HG03097 (cell line): ENCODE results near the gene PLPPR3.

Source experiments
- ATAC-seq: cut with Tn5 transposase; IDR thresholded peaks from one replicate; pipeline ENCODE4 v1.9.1; 2021; ENCODE audit not compliant: unreplicated experiment, low FRiP score

The PLPPR3 gene

GRCh38 chr19:782185-782877 is 39.4 kb downstream of the PLPPR3 start:
- no peak for ATAC-seq

DNA sequence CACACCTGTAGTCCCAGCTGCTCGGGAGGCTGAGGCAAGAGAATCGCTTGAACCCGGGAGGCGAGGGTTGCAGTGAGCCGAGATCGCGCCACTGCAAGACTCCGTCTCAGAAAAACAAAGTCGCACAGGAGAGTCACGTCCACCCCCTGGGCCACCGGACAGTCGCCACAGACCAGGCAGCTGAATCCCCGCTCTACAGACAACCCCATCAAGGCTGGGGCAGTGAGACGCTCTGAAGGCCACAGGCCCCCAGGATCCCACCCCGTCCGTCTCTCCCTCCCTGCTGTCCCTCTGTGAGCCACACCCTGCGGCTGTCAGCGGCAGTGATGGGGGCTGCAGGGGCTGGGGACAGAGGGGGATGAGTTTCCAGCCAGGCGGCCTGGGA is 40.0 kb downstream of the PLPPR3 start:
- no peak for ATAC-seq

GRCh38 chr19:780935-781334 is 40.8 kb downstream of the PLPPR3 start:
- ATAC-seq = no peak

GRCh38 chr19:778910-779653 is 42.7 kb downstream of the PLPPR3 start:
- ATAC-seq = no peak

DNA sequence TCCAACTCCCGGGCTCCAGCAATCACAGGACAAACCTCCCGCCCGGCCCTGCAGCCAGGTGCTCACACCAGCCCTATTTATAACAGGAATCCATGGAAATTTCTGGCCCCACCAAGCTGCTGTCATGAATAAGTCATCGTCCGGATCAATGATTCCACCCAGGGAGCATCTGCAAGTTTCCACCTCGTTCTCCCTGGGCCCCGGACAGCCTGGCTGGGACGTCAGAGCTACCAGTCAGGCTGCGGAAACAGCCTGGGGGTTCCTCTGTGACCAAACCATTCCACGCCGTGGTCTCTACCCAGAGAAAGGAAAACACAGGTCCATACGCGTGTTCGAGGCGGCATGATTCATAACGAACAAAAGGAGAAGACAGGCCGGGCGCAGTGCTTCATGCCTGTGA is 45.2 kb downstream of the PLPPR3 start:
- ATAC-seq = no peak

- no peak for ATAC-seq
Observed at GRCh38 chr19:772730-773436, 48.9 kb downstream of the PLPPR3 start.

GRCh38 chr19:772063-772462 is 49.7 kb downstream of the PLPPR3 start:
- ATAC-seq = no peak

DNA sequence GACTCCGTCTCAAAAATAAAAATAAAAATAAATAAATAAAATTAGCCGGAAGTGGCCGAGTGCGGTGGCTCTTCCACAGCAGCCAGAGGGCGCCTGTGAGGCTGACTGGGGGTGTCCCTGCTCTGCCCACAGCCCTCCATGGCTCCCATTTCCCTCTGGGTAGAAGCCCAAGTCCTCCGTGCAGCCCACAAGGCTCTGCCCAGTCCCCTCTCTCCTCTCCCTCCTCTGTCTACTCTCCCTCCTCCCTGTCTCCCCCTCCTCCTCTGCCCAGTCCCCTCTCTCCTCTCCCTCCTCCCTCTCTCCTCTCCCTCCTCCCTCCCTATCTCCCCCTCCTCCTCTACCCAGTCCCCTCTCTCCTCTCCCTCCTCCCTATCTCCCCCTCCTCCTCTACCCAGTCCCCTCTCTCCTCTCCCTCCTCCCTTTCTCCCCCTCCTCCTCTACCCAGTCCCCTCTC is 50.4 kb downstream of the PLPPR3 start:
- no peak for ATAC-seq

DNA sequence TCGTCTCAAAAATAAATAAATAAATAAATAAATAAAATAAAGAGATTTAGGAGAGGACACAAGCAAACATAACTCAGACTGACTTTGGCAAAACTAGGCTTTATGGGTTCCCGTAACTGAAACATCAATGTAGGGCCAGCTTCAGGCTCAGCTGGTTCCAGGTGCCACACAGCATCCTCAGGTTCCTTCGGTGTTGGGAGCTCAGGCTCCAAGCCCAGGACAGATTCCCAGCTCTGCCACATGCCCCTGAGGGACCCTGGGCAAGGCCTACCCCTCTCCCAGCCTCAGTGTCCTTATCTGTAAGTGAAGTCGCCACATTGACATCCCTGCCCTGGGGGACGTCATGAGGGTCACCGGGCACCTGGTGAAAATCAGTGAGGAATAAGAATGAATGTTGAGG is 52.1 kb downstream of the PLPPR3 start:
- no peak for ATAC-seq

DNA sequence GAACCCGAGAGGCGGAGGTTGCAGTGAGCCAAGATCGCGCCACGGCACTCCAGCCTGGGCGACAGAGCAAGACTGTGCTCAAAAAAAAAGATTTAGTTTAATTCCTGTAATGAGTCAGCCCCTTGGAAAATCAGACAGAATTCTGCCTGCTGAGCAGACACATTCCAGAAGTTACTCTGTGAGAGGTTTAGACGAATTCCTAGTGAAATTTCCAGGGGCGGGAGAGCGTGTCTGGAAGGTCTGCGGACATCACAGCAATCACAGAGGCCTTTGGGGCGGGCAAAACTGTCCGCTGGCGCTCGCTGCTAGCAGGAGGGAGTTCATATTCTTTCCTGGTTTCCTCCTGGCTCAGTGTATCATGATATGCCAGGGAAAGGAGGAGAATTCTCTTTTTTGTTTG is 53.3 kb downstream of the PLPPR3 start:
- ATAC-seq = no peak

- no peak for ATAC-seq
Observed at GRCh38 chr19:765179-765738, 56.5 kb downstream of the PLPPR3 start.

- ATAC-seq = no peak
Observed at GRCh38 chr19:764301-764700, 57.5 kb downstream of the PLPPR3 start.

DNA sequence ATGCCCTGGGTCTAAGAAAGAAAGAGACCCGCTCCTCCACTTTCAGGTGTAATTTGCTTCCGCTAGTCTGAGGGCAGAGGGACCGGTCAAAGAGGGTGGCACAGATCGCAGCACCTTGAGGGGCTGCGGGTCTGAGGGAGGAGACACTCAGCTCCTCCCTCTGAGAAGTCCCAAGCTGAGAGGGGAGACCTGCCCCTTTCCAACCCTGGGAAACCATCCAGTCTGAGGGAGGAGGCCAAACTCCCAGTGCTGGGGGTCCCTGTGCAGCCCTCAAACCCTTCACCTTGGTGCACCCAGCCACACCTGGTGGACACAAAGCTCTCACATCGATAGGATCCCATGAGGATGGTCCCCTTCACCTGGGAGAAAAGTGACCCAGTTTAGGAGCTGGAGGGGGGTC is 57.9 kb downstream of the PLPPR3 start:
- no peak for ATAC-seq

GRCh38 chr19:763181-763580 is 58.6 kb downstream of the PLPPR3 start:
- ATAC-seq = no peak
